ENCODE results near the gene PTBP1.

GRCh38 chr19:751501-752341, 45.5 kb upstream of the PTBP1 start:
- no peak for TF ChIP-seq EZH2 (IDR thresholded peaks at IDR 0.05; ENCODE audit: borderline replicate concordance, insufficient read depth, low read depth, low read length, poor library complexity, severe bottlenecking)
- no peak for TF ChIP-seq CTCF (IDR thresholded peaks at IDR 0.05)

All from B cell (primary cell).